H1 (cell line): ENCODE results near the gene APBA2. TPM values are rescaled to one million over a fixed set of nuclear protein-coding genes. Genes with fewer than 3 reads are reported as not detected.
A peak's percentile ranks its signal among the peaks of the same experiment; 100 is the strongest.

Source experiments
- polyA plus RNA-seq, 7 experiments: library from polyadenylated mRNA; depleted of rRNA in 3 of 7; stranded (reverse) in 5 of 7; unstranded in 2 of 7; fragments of >200 nt in 5 of 7; fragments of 200-250 nt in 2 of 7; gene quantifications; 1 replicate in 5 of 7; 2 replicates in 1 of 7; 4 replicates in 1 of 7; pipeline versions ENCODE4 v1.2.1 to v1.2.3, GENCODE V29; 2011 to 2013; ENCODE audit warnings: missing spikeins in 2 of 7, mixed read lengths in 2 of 7
- total RNA-seq: library from RNA; stranded (reverse); fragmentation: NEBNext Ultra II Directional; extraction: Animal tissue kit (Norgen Biotek cat#: 25700); gene quantifications from 2 replicates; pipeline ENCODE4 v1.2.1, GENCODE V29; 2021
- TF ChIP-seq, protein P1 (sequence below), 3 experiments: IDR thresholded peaks; 1 replicate in 2 of 3; 2 replicates in 1 of 3; pipeline versions ENCODE4 v1.5.1 to v1.6.1; 2011; ENCODE audit warnings: low read length in 3 of 3, mild to moderate bottlenecking in 3 of 3, inconsistent platforms in 2 of 3, low read depth in 1 of 3, moderate library complexity in 1 of 3; ENCODE audit not compliant: insufficient read depth in 1 of 3; ENCODE audit errors: control extremely low read depth in 1 of 3

The APBA2 gene
- total and polyA plus RNA-seq, 2 of the 8 experiments (the other 6 are each of a cell fraction or from before 2014, with no cell fraction given) = 15.5 to 19.0 TPM

GRCh38 chr15:29124581-29125381 is 239.0 kb downstream of the APBA2 start (continued):
- TF ChIP-seq, protein P1, sequence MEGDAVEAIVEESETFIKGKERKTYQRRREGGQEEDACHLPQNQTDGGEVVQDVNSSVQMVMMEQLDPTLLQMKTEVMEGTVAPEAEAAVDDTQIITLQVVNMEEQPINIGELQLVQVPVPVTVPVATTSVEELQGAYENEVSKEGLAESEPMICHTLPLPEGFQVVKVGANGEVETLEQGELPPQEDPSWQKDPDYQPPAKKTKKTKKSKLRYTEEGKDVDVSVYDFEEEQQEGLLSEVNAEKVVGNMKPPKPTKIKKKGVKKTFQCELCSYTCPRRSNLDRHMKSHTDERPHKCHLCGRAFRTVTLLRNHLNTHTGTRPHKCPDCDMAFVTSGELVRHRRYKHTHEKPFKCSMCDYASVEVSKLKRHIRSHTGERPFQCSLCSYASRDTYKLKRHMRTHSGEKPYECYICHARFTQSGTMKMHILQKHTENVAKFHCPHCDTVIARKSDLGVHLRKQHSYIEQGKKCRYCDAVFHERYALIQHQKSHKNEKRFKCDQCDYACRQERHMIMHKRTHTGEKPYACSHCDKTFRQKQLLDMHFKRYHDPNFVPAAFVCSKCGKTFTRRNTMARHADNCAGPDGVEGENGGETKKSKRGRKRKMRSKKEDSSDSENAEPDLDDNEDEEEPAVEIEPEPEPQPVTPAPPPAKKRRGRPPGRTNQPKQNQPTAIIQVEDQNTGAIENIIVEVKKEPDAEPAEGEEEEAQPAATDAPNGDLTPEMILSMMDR (IDR thresholded peaks at IDR 0.05; ENCODE audit: control extremely low read depth in 1 of 3, insufficient read depth in 1 of 3, low read depth in 1 of 3, low read length in 3 of 3) = peak in 2 of 3 experiments; percentile 26 to 37; a peak in 2 of 4 replicates
